ENCODE data around the gene KLHL35. TPM values are rescaled to one million over a fixed set of nuclear protein-coding genes. Genes with fewer than 3 reads are reported as not detected.

The KLHL35 gene
- total and polyA plus RNA-seq, 12 donors, result 0.25 to 3.5 (median 0.93) TPM

DNA sequence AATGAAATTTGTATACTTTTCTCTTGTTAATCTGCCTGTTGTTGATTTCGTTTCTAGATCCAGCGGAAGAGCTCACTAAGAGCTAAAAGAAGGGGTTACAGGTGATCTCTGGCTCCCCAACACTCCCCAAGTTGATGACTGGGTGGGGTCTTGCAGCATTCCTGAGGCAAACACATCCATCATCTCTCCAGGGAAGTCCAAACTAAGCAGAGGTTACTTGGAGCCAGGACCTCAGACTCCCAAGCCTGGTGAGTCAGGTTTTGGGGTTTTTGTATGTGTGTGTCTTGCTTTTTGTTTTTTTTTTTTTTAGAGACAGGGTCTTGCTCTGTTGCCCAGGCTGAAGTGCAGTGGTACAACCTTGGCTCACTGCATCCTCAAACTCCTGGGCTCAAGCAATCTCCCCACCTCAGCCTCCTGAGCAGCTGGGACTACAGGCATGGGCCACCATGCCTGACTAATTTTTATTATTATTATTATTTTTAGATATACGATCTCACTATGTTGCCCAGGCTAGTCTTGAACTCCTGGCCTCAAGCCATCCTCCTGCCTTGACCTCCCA is 45.2 kb downstream of the KLHL35 start:
- no peak overlapping the region for H3K4me3 ChIP-seq
- no peak for TF ChIP-seq POLR2A (IDR thresholded peaks at IDR 0.05)
- TF ChIP-seq, protein P1, sequence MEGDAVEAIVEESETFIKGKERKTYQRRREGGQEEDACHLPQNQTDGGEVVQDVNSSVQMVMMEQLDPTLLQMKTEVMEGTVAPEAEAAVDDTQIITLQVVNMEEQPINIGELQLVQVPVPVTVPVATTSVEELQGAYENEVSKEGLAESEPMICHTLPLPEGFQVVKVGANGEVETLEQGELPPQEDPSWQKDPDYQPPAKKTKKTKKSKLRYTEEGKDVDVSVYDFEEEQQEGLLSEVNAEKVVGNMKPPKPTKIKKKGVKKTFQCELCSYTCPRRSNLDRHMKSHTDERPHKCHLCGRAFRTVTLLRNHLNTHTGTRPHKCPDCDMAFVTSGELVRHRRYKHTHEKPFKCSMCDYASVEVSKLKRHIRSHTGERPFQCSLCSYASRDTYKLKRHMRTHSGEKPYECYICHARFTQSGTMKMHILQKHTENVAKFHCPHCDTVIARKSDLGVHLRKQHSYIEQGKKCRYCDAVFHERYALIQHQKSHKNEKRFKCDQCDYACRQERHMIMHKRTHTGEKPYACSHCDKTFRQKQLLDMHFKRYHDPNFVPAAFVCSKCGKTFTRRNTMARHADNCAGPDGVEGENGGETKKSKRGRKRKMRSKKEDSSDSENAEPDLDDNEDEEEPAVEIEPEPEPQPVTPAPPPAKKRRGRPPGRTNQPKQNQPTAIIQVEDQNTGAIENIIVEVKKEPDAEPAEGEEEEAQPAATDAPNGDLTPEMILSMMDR (IDR thresholded peaks at IDR 0.05), result no peak
- peaks cover 6% of the 10 kb centered on the region for H3K27me3 ChIP-seq
- H3K36me3 ChIP-seq (replicated peaks in 1 of 2), result no peaks in the 10 kb centered on the region
- intact Hi-C loops (cut with DNase I), result loop anchor here (2.0 to 10.0 kb wide), 2 partner anchors 63 to 143 kb away; no protein-coding TSS in a partner anchor
- DNase-seq, result no peak
- no peaks in the 10 kb centered on the region for H3K9me3 ChIP-seq (replicated peaks in 1 of 3)
- no peak overlapping the region for H3K27ac ChIP-seq
- peaks cover 0 to 3% of the 10 kb centered on the region in 2 donors for H3K4me1 ChIP-seq (replicated peaks in 1 of 2)
- 51 to 64% (median 57%) methylated on average over 3 of the region's 3 CpGs for WGBS, 4 donors

DNA sequence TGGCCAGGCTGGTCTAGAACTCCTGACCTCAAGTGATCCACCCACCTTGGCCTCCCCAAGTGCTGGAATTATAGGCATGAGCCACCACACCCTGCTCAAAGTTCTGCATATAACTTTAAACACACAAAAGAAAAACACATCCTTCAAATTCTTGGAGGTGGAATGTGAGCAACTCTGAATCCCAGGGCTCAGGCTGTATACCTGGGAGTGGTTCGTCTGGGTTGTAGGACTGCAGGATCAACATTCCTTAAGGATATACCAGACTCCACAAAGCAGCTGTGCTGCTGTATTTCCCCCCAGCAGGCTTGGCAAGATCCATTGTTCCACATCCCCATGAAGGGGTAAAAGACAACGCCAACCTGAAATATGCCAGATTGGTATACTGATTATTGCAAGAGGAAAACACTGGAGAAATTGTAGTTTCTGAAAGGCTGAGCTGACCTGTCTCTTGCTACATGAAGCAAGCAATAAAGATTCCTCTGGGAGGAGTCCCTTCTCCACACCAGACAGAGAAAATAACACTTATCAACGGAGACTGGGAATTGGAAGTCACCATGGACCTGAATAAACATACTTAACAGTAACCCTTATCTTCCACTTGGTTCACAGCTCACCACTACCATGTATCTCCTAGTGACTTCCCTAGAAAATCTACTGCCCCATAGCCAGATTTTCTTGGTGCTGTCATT is 45.9 kb downstream of the KLHL35 start:
- Histone ChIP-seq H3K27ac (no peak overlapping the region), H3K27me3 (peaks cover 6% of the 10 kb centered on the region), H3K9me3 (replicated peaks in 1 of 3) (no peaks in the 10 kb centered on the region), H3K4me1 (replicated peaks in 1 of 2) (peaks cover 0 to 3% of the 10 kb centered on the region in 2 donors), H3K36me3 (replicated peaks in 1 of 2) (no peaks in the 10 kb centered on the region), H3K4me3 (no peak overlapping the region)
- DNase-seq, result no peak
- intact Hi-C loops (cut with DNase I), result loop anchor here in 1 of 2 donors (10.0 kb wide), 1 partner anchor 62 kb away; no protein-coding TSS in a partner anchor
- 48 to 71% (median 54%) methylated on average over 3 of the region's 3 CpGs for WGBS, 4 donors
- TF ChIP-seq, protein P1 (IDR thresholded peaks at IDR 0.05), result no peak
- TF ChIP-seq POLR2A (IDR thresholded peaks at IDR 0.05), result no peak

DNA sequence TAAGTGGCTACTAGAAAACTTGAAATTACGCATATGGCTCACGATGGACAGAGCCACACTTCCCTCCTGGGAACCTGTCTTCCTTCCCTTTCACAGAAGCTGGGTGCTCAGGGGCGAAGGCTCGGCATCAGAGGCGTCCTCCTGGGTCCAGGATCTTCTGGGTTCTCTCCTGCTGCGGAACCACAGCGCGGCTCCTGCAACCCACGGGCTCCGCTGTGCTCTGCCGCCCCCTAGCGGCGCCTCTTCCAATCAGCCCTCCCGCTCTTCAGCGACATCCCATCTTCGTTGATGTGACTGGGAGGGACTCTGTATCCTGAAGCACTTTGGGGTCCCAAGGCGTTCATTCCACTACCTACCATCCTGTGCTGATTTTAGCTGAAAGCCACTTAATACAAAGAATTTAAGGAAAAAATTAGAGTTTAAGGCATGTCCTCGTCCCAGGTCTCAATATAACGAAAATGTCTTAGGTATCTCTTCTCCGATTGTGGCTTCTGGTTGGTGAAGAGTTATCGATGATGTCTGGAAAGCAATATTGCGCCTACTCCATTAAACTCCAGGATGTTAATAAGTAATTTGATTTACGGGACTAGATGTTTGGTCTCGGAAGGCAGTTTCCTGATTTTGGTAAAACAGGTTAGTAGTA is 48.4 kb downstream of the KLHL35 start:
- peak; percentile 53 to 83 (median 78) for DNase-seq
- TF ChIP-seq, protein P1 (IDR thresholded peaks at IDR 0.05), result peak; percentile 92 to 99 (median 96)
- TF ChIP-seq POLR2A (IDR thresholded peaks at IDR 0.05), result no peak
- Histone ChIP-seq H3K4me1 (replicated peaks in 1 of 2) (peaks cover 0 to 3% of the 10 kb centered on the region in 2 donors), H3K4me3 (no peak overlapping the region), H3K36me3 (replicated peaks in 1 of 2) (no peaks in the 10 kb centered on the region), H3K9me3 (replicated peaks in 1 of 3) (no peaks in the 10 kb centered on the region), H3K27ac (no peak overlapping the region), H3K27me3 (no peaks in the 10 kb centered on the region)
- WGBS, 4 donors, result 20 to 35% (median 21%) methylated on average over 12 to 24 of the region's 24 CpGs
- intact Hi-C loops (cut with DNase I), result loop anchor here (1.0 to 10.0 kb wide), 4 partner anchors 56 to 106 kb away; no protein-coding TSS in a partner anchor

DNA sequence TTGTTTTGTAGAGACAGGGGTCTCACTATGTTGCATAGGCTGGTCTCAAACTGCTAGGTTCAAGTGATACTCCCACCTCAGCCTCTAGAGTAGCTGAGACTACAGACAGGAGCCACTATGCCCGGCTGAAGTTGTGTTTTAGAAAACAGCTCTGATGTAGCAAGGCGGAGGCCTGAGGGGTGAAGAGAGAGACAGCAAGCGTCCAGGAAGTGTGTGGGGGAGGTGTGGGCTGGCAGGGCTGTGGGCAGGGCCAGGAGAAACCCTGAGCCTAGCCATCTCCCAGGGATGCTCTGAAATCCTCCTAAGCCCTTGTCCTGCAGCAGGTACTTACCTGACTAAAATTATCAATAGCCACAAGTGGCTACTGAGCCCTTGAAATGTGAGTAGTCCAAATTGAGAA is 49.8 kb downstream of the KLHL35 start:
- intact Hi-C loops (cut with DNase I), result loop anchor here in 1 of 2 donors (10.0 kb wide), 1 partner anchor 58 kb away; no protein-coding TSS in a partner anchor
- DNase-seq, result no peak
- H3K4me1 ChIP-seq (replicated peaks in 1 of 2), result no peaks in the 10 kb centered on the region
- H3K4me3 ChIP-seq, result no peak overlapping the region
- H3K27ac ChIP-seq, result no peak overlapping the region
- WGBS, 4 donors, result 64 to 74% (median 70%) methylated on average over 3 of the region's 3 CpGs
- H3K36me3 ChIP-seq (replicated peaks in 1 of 2), result no peaks in the 10 kb centered on the region
- no peaks in the 10 kb centered on the region for H3K9me3 ChIP-seq (replicated peaks in 1 of 3)
- H3K27me3 ChIP-seq, result no peaks in the 10 kb centered on the region
- TF ChIP-seq, protein P1 (IDR thresholded peaks at IDR 0.05), result no peak
- TF ChIP-seq POLR2A (IDR thresholded peaks at IDR 0.05), result no peak
